ENCODE data around the gene RNF44.

The RNF44 gene

GRCh38 chr5:176540956-176541337 lies 3.7 kb upstream of the RNF44 start:
- no peak for DNase-seq (ENCODE audit: low read depth)
- H3K4me3 ChIP-seq (ENCODE audit: low read depth, low read length), result no peak overlapping the region
- TF ChIP-seq, protein P1, sequence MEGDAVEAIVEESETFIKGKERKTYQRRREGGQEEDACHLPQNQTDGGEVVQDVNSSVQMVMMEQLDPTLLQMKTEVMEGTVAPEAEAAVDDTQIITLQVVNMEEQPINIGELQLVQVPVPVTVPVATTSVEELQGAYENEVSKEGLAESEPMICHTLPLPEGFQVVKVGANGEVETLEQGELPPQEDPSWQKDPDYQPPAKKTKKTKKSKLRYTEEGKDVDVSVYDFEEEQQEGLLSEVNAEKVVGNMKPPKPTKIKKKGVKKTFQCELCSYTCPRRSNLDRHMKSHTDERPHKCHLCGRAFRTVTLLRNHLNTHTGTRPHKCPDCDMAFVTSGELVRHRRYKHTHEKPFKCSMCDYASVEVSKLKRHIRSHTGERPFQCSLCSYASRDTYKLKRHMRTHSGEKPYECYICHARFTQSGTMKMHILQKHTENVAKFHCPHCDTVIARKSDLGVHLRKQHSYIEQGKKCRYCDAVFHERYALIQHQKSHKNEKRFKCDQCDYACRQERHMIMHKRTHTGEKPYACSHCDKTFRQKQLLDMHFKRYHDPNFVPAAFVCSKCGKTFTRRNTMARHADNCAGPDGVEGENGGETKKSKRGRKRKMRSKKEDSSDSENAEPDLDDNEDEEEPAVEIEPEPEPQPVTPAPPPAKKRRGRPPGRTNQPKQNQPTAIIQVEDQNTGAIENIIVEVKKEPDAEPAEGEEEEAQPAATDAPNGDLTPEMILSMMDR (conservative IDR thresholded peaks at IDR 0.05; ENCODE audit: low read depth, low read length), result no peak

DNA sequence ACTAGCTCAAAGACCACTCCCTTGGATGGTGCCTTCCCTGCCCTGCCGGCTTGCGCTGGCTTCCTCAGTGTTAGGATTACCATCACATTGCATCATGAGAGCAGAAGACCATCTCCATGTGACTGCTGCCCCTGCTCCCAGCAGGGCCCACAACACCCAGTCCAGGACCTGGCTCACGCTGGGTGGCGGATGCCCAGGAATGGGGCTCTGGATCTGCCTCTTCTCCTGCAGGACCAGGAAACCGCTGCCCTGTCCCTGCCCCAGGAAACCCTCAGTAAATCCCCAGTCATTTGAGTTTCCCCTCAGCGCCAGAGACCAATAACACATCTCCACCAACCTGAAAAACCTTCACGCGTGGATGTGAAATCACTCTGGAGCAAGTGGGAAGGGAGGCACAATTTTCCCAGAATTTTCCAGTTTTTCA lies 3.3 kb upstream of the RNF44 start:
- TF ChIP-seq, protein P1 (conservative IDR thresholded peaks at IDR 0.05; ENCODE audit: low read depth, low read length), result no peak
- no peak overlapping the region for H3K4me3 ChIP-seq (ENCODE audit: low read depth, low read length)
- DNase-seq (ENCODE audit: low read depth), result no peak

DNA sequence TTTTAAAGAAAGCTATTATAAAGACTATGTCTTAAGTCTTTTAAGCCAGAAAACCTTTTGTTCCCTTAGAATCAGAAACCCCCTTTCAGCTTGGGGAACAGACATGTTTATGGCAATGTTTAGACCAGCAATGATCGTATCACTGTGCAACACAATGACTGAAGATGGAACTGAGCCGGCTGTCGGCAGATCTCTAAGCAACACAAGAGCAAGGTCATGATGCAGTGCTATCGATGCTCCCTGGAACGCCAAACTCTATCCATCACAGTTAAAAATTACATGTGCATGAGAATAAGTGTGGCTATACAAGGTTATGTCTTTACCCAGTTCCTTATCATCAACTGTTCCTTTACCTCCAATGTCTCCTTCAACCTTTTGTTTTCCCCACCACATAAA lies 1.8 kb upstream of the RNF44 start:
- no peak overlapping the region for H3K4me3 ChIP-seq (ENCODE audit: low read depth, low read length)
- no peak for DNase-seq (ENCODE audit: low read depth)
- TF ChIP-seq, protein P1 (conservative IDR thresholded peaks at IDR 0.05; ENCODE audit: low read depth, low read length), result no peak

GRCh38 chr5:176538230-176538988 lies 1.2 kb upstream of the RNF44 start:
- TF ChIP-seq, protein P1 (conservative IDR thresholded peaks at IDR 0.05; ENCODE audit: low read depth, low read length), result no peak
- peak overlapping the region; percentile 43 for H3K4me3 ChIP-seq (ENCODE audit: low read depth, low read length)
- DNase-seq (ENCODE audit: low read depth), result no peak

GRCh38 chr5:176537554-176538229 lies 490 bp upstream of the RNF44 start:
- H3K4me3 ChIP-seq (ENCODE audit: low read depth, low read length), result peak overlapping the region; percentile 99
- TF ChIP-seq, protein P1 (conservative IDR thresholded peaks at IDR 0.05; ENCODE audit: low read depth, low read length), result no peak
- peak; percentile 100 for DNase-seq (ENCODE audit: low read depth)

DNA sequence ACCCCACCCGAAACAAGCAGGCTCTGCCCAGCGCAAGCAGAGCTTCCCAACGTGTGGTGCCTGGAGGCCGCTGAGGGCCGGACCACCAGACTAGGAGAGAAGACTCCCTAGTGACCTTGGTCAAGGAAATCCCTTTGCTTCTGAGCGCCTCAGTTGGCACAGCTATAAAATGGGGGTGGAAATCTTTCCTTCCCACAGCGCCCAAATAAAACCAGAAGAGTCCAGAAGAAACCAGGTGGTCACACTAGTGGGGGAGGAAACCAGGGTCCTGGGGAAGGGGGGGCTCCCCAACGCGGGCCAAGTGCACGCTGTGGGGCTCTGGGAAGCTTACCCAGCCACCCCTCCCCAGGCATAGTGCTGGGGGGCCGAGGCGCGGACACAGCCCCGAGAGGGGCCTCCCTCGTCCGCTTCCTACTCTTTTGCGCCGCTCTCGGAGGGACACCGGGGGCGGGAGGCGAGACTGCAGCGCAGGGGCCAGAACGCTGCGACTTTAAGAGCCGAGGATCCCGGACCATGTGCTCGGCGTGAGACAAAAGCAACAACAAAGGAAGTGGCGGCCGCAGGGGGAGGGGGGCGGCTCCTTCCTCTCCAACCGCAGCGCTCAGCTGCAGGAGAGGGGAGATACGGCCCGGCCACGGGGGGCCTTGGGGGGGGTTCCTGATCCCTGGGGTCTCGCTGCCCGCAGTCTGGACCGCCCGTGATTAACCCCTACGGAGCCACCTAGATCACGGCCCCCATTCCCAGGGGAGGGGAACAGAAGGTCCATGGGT lies 885 bp downstream of the RNF44 start:
- H3K4me3 ChIP-seq (ENCODE audit: low read depth, low read length), result peak overlapping the region; percentile 99

More for the DNA sequence above, 885 bp downstream of the RNF44 start:
- DNase-seq (ENCODE audit: low read depth), result peak; percentile 87
- TF ChIP-seq, protein P1 (conservative IDR thresholded peaks at IDR 0.05; ENCODE audit: low read depth, low read length), result no peak
